ENCODE data around the gene LCMT1.
"Not testable (repeated sequence)": the region's sequence is repeated elsewhere in the genome, so short reads cannot be mapped to it uniquely, and the experiment has no call there.

LCMT1 gene

GRCh38 chr16:25148568-25149215 lies 37.1 kb downstream of the LCMT1 start:
- no peak for DNase-seq

- no peak for DNase-seq
Observed at GRCh38 chr16:25151996-25152395, 40.5 kb downstream of the LCMT1 start.

- no peak for DNase-seq
Observed at GRCh38 chr16:25155553-25156460, 44.3 kb downstream of the LCMT1 start.

GRCh38 chr16:25157271-25157875 lies 45.8 kb downstream of the LCMT1 start:
- no peak for DNase-seq

GRCh38 chr16:25158401-25158800 lies 46.9 kb downstream of the LCMT1 start:
- DNase-seq: no peak

- DNase-seq: no peak
Observed at GRCh38 chr16:25161753-25162367, 50.3 kb downstream of the LCMT1 start.

GRCh38 chr16:25163683-25164082 lies 52.1 kb downstream of the LCMT1 start:
- no peak for DNase-seq

- DNase-seq: no peak
Observed at GRCh38 chr16:25165284-25165683, 53.7 kb downstream of the LCMT1 start.

- not testable (repeated sequence) for DNase-seq
Observed at GRCh38 chr16:25167920-25168319, 56.4 kb downstream of the LCMT1 start.

GRCh38 chr16:25171390-25171789 lies 59.8 kb downstream of the LCMT1 start:
- DNase-seq: no peak

GRCh38 chr16:25172831-25173230 lies 61.3 kb downstream of the LCMT1 start:
- DNase-seq: no peak

GRCh38 chr16:25174285-25174684 lies 62.7 kb downstream of the LCMT1 start:
- no peak for DNase-seq

- DNase-seq: peak; percentile 20
Observed at GRCh38 chr16:25176136-25176535, 64.6 kb downstream of the LCMT1 start.

- DNase-seq: no peak
Observed at GRCh38 chr16:25177512-25177830, 65.9 kb downstream of the LCMT1 start.

- DNase-seq: no peak
Observed at GRCh38 chr16:25177831-25178688, 66.5 kb downstream of the LCMT1 start.

- not testable (repeated sequence) for DNase-seq
Observed at GRCh38 chr16:25181236-25181635, 69.7 kb downstream of the LCMT1 start.

- no peak for DNase-seq
Observed at GRCh38 chr16:25184771-25185170, 73.2 kb downstream of the LCMT1 start.

GRCh38 chr16:25187491-25187795 lies 75.9 kb downstream of the LCMT1 start:
- DNase-seq: no peak

GRCh38 chr16:25189305-25189704 lies 77.8 kb downstream of the LCMT1 start:
- DNase-seq: no peak

- DNase-seq: no peak
Observed at GRCh38 chr16:25192096-25192495, 80.6 kb downstream of the LCMT1 start.

- DNase-seq: no peak
Observed at GRCh38 chr16:25194273-25194878, 82.8 kb downstream of the LCMT1 start.

- DNase-seq: no peak
Observed at GRCh38 chr16:25198021-25198420, 86.5 kb downstream of the LCMT1 start.
